H9 (cell line): ENCODE data around the gene LAMB1. TPM values are rescaled to one million over a fixed set of nuclear protein-coding genes. Genes with fewer than 3 reads are reported as not detected.

Experiments
- DNase-seq: peaks from one replicate; pipeline ENCODE4 v3.0.0-alpha.2; 2017
- H2AFZ ChIP-seq: one replicate; pipeline ENCODE4 v1.6.1; 2013; ENCODE audit warnings: mild to moderate bottlenecking, low read length, control low read depth, moderate library complexity
- H2AK5ac ChIP-seq: 2 replicates; pipeline ENCODE4 v1.6.1; 2013; ENCODE audit warnings: low read length, control low read depth, mixed read lengths; ENCODE audit not compliant: insufficient read length
- H2BK120ac ChIP-seq: one replicate; pipeline ENCODE4 v1.6.1; 2013; ENCODE audit warnings: low read depth, mild to moderate bottlenecking, low read length, control low read depth, inconsistent platforms; ENCODE audit not compliant: poor library complexity, severe bottlenecking
- H2BK12ac ChIP-seq: 2 replicates; pipeline ENCODE4 v1.6.1; 2013; ENCODE audit warnings: low read length, control low read depth, mixed read lengths, low read depth; ENCODE audit not compliant: insufficient read length
- H2BK15ac ChIP-seq: 2 replicates; pipeline ENCODE4 v1.6.1; 2013; ENCODE audit warnings: low read depth, low read length, control low read depth
- H2BK20ac ChIP-seq: one replicate; pipeline ENCODE4 v1.6.1; 2013; ENCODE audit warnings: low read depth, mild to moderate bottlenecking, low read length, control low read depth, inconsistent platforms; ENCODE audit not compliant: poor library complexity, severe bottlenecking
- H2BK5ac ChIP-seq: 2 replicates; pipeline ENCODE4 v1.6.1; 2013; ENCODE audit warnings: low read length, control low read depth, mixed read lengths; ENCODE audit not compliant: insufficient read length
- H3K14ac ChIP-seq: 2 replicates; pipeline ENCODE4 v1.6.1; 2013; ENCODE audit warnings: low read length, control low read depth; ENCODE audit not compliant: insufficient read depth
- H3K18ac ChIP-seq: 2 replicates; pipeline ENCODE4 v1.6.1; 2013; ENCODE audit warnings: low read depth, mild to moderate bottlenecking, mixed read lengths, low read length, control low read depth; ENCODE audit not compliant: insufficient read length
- H3K23ac ChIP-seq: 2 replicates; pipeline ENCODE4 v1.6.1; 2013; ENCODE audit warnings: low read length, control low read depth, mixed read lengths, low read depth; ENCODE audit not compliant: insufficient read length
- H3K23me2 ChIP-seq: 2 replicates; pipeline ENCODE4 v1.6.1; 2013; ENCODE audit warnings: low read depth, mild to moderate bottlenecking, mixed read lengths, low read length, control low read depth; ENCODE audit not compliant: insufficient read length, poor library complexity, severe bottlenecking
- H3K27ac ChIP-seq: 2 replicates; pipeline ENCODE4 v1.5.1; 2013; ENCODE audit warnings: low read length, control low read depth, mixed read lengths, low read depth; ENCODE audit not compliant: insufficient read length
- H3K27me3 ChIP-seq: 2 replicates; pipeline ENCODE4 v1.6.1; 2013; ENCODE audit warnings: low read length, control low read depth, inconsistent platforms; ENCODE audit not compliant: insufficient read depth
- H3K4ac ChIP-seq: 2 replicates; pipeline ENCODE4 v1.6.1; 2013; ENCODE audit warnings: low read depth, mild to moderate bottlenecking, control low read depth, inconsistent platforms, low read length, moderate library complexity
- H3K4me1 ChIP-seq: 2 replicates; pipeline ENCODE4 v1.6.1; 2013; ENCODE audit warnings: low read length, control low read depth, inconsistent platforms; ENCODE audit not compliant: insufficient read depth
- H3K4me2 ChIP-seq: 2 replicates; pipeline ENCODE4 v1.6.1; 2013; ENCODE audit warnings: low read length, control low read depth, mixed read lengths; ENCODE audit not compliant: insufficient read length, insufficient read depth
- H3K56ac ChIP-seq: 2 replicates; pipeline ENCODE4 v1.6.1; 2013; ENCODE audit warnings: low read depth, mild to moderate bottlenecking, mixed read lengths, low read length, control low read depth; ENCODE audit not compliant: insufficient read length
- H3K79me1 ChIP-seq: 2 replicates; pipeline ENCODE4 v1.6.1; 2013; ENCODE audit warnings: low read depth, mild to moderate bottlenecking, moderate library complexity, low read length, control low read depth, inconsistent platforms; ENCODE audit not compliant: insufficient read depth, poor library complexity, severe bottlenecking
- H3K79me2 ChIP-seq: 2 replicates; pipeline ENCODE4 v1.6.1; 2013; ENCODE audit warnings: low read length, control low read depth, inconsistent platforms; ENCODE audit not compliant: insufficient read depth
- H3K9ac ChIP-seq: 2 replicates; pipeline ENCODE4 v1.6.1; 2013; ENCODE audit warnings: low read length, control low read depth, mixed read lengths; ENCODE audit not compliant: insufficient read length; ENCODE audit errors: extremely low read depth
- H3K9me3 ChIP-seq: one replicate; pipeline ENCODE4 v1.6.1; 2013; ENCODE audit warnings: low read depth, low read length, inconsistent platforms; ENCODE audit not compliant: control insufficient read depth
- H3T11ph ChIP-seq: one replicate; pipeline ENCODE4 v1.6.1; 2013; ENCODE audit warnings: mild to moderate bottlenecking, low read length, control low read depth, inconsistent platforms
- H4K20me1 ChIP-seq: one replicate; pipeline ENCODE4 v1.6.1; 2013; ENCODE audit not compliant: control insufficient read depth, insufficient read length, insufficient read depth
- H4K5ac ChIP-seq: 2 replicates; pipeline ENCODE4 v1.6.1; 2013; ENCODE audit warnings: low read depth, mild to moderate bottlenecking, mixed read lengths, low read length, control low read depth; ENCODE audit not compliant: insufficient read length
- H4K8ac ChIP-seq: replicated peaks from 2 replicates; pipeline ENCODE4 v1.6.1; 2013; ENCODE audit warnings: low read length, control low read depth, mixed read lengths, low read depth; ENCODE audit not compliant: insufficient read length
- H4K91ac ChIP-seq: 2 replicates; pipeline ENCODE4 v1.6.1; 2013; ENCODE audit warnings: low read depth, mild to moderate bottlenecking, moderate library complexity, mixed read lengths, low read length, control low read depth; ENCODE audit not compliant: insufficient read length
- H3K27ac Mint-ChIP-seq, 3 experiments: 2 replicates in 2 of 3; 3 replicates in 1 of 3; pipeline ENCODE4 v1.8.0; 2020 to 2021; ENCODE audit warnings: mixed read lengths in 3 of 3, mild to moderate bottlenecking in 1 of 3, moderate library complexity in 1 of 3
- H3K27me3 Mint-ChIP-seq: 2 replicates; pipeline ENCODE4 v1.8.0; 2021; ENCODE audit warnings: low read depth, mild to moderate bottlenecking, moderate library complexity, mixed read lengths
- H3K36me3 Mint-ChIP-seq, 3 experiments: 2 replicates in 2 of 3; 3 replicates in 1 of 3; pipeline ENCODE4 v1.8.0; 2020 to 2021; ENCODE audit warnings: low read depth in 3 of 3, mixed read lengths in 3 of 3; ENCODE audit not compliant: insufficient read depth in 1 of 3
- H3K4me1 Mint-ChIP-seq, 2 experiments: 2 replicates each; pipeline ENCODE4 v1.8.0; 2020; ENCODE audit warnings: mixed read lengths in 2 of 2
- H3K4me3 Mint-ChIP-seq, 2 experiments: 2 replicates in 1 of 2; 3 replicates in 1 of 2; pipeline ENCODE4 v1.8.0; 2020 to 2021; ENCODE audit warnings: mild to moderate bottlenecking in 2 of 2, mixed read lengths in 2 of 2, moderate library complexity in 1 of 2
- H3K9me3 Mint-ChIP-seq, 2 experiments: 2 replicates in 1 of 2; 3 replicates in 1 of 2; pipeline ENCODE4 v1.8.0; 2020; ENCODE audit warnings: mild to moderate bottlenecking in 2 of 2, mixed read lengths in 2 of 2, moderate library complexity in 1 of 2
- WGBS: extraction: QIAGEN DNeasy Blood & Tissue Kit; methylation state at CpG from one replicate; pipeline ENCODE4 v1.1.7; 2013; ENCODE audit warnings: missing lambda C conversion rate, low lambda C conversion rate, mixed read lengths; ENCODE audit not compliant: insufficient read length; ENCODE audit errors: extremely low coverage; 5-methylcytosine and 5-hydroxymethylcytosine counted together
- total RNA-seq: library from RNA; stranded (reverse); gene quantifications from 2 replicates; pipeline ENCODE4 v1.2.1, GENCODE V29; 2021
- TF ChIP-seq, protein P1 (sequence below): fragments of 200-600 bp; sonication (generic); conservative IDR thresholded peaks from 3 replicates; pipeline ENCODE4 v1.8.0; 2021; ENCODE audit warnings: antibody characterized with exemption, mild to moderate bottlenecking

Gene LAMB1
- total RNA-seq, 1 experiment from 2014 or later = 75.8 TPM

GRCh38 chr7:108024538-108024937, 21.6 kb upstream of the LAMB1 start:
- peaks cover 6% of the 10 kb centered on the region for H3K27me3 Mint-ChIP-seq
- Histone ChIP-seq H3K56ac (no peak overlapping the region), H3K4me1 (no peaks in the 10 kb centered on the region), H3K27me3 (no peaks in the 10 kb centered on the region), H4K5ac (no peak overlapping the region), H3T11ph (no peak overlapping the region), H3K18ac (no peak overlapping the region), H3K4me2 (no peak overlapping the region), H3K27ac (no peak overlapping the region), H4K91ac (no peak overlapping the region), H2BK120ac (no peak overlapping the region), H4K20me1 (no peaks in the 10 kb centered on the region), H2AFZ (no peak overlapping the region), H4K8ac (no peak overlapping the region), H2BK15ac (no peak overlapping the region), H3K23me2 (no peaks in the 10 kb centered on the region), H3K79me1 (no peaks in the 10 kb centered on the region), H3K9me3 (no peaks in the 10 kb centered on the region), H3K9ac (no peak overlapping the region), H2BK5ac (no peak overlapping the region), H2AK5ac (no peak overlapping the region), H3K14ac (no peak overlapping the region), H2BK20ac (no peak overlapping the region), H3K4ac (no peak overlapping the region), H2BK12ac (no peak overlapping the region), H3K79me2 (no peaks in the 10 kb centered on the region), H3K23ac (no peak overlapping the region)
- DNase-seq = no peak
- H3K36me3 Mint-ChIP-seq = no peaks in the 10 kb centered on the region
- no peaks in the 10 kb centered on the region for H3K9me3 Mint-ChIP-seq
- WGBS = 100% methylated on average over 3 of the region's 6 CpGs
- TF ChIP-seq, protein P1, sequence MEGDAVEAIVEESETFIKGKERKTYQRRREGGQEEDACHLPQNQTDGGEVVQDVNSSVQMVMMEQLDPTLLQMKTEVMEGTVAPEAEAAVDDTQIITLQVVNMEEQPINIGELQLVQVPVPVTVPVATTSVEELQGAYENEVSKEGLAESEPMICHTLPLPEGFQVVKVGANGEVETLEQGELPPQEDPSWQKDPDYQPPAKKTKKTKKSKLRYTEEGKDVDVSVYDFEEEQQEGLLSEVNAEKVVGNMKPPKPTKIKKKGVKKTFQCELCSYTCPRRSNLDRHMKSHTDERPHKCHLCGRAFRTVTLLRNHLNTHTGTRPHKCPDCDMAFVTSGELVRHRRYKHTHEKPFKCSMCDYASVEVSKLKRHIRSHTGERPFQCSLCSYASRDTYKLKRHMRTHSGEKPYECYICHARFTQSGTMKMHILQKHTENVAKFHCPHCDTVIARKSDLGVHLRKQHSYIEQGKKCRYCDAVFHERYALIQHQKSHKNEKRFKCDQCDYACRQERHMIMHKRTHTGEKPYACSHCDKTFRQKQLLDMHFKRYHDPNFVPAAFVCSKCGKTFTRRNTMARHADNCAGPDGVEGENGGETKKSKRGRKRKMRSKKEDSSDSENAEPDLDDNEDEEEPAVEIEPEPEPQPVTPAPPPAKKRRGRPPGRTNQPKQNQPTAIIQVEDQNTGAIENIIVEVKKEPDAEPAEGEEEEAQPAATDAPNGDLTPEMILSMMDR = no peak
- H3K4me1 Mint-ChIP-seq = peaks cover 0 to 5% of the 10 kb centered on the region in 2 experiments; a peak in 1 of 4 replicates
- no peak overlapping the region for H3K4me3 Mint-ChIP-seq
- no peak overlapping the region for H3K27ac Mint-ChIP-seq
